PFSK-1 (cell line): ENCODE data around the gene PPM1H.

Source experiments
- POLR2AphosphoS5 ChIP-seq: IDR thresholded peaks from 2 replicates; pipeline ENCODE4 v1.6.1; 2012; ENCODE audit warnings: low read depth, mild to moderate bottlenecking, control low read depth, low read length, moderate library complexity
- REST ChIP-seq, 2 experiments: IDR thresholded peaks; 2 replicates each; pipeline versions ENCODE4 v1.6.1 to v1.8.0; 2011 to 2012; ENCODE audit warnings: low read depth in 2 of 2, low read length in 2 of 2, control low read depth in 1 of 2, inconsistent platforms in 1 of 2, mild to moderate bottlenecking in 1 of 2, moderate library complexity in 1 of 2; ENCODE audit not compliant: insufficient read depth in 1 of 2
- TAF1 ChIP-seq: IDR thresholded peaks from 2 replicates; pipeline ENCODE4 v1.6.1; 2012; ENCODE audit warnings: low read length, control low read depth, borderline replicate concordance; ENCODE audit not compliant: insufficient read depth

DNA sequence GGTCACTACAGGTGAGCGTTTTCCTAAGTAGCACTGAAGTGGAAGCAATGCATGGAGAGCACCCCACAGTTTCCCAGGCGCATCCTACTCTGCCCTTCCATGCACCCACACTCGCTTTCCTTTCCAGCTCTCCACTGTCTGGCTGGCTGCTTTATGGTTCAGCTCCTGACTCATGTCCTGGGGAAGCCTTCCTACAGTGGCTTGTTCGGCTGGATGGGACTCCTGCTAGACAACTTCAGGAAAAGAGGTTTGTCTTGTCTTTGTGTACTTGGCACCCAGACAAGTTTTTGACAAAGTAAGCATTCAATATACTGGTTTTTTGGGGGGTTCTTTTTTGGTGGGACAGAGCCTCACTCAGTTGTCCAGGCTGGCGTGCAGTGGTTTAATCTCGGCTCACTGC lies 21.6 kb downstream of the PPM1H start:
- no peak for TF ChIP-seq POLR2AphosphoS5
- TF ChIP-seq REST (IDR thresholded peaks at IDR 0.05; ENCODE audit: insufficient read depth in 1 of 2, low read depth in 2 of 2, low read length in 2 of 2): no peak
- no peak for TF ChIP-seq TAF1
